DMS 273 (cell line): ENCODE results near the gene LINC00237.
A peak's percentile ranks its signal among the peaks of the same experiment; 100 is the strongest.

Experiments
- DNase-seq: peaks from one replicate; lab custom pipeline; 2025; ENCODE audit not compliant: unreplicated experiment; lab: John Stamatoyannopoulos, UW

Gene LINC00237

DNA sequence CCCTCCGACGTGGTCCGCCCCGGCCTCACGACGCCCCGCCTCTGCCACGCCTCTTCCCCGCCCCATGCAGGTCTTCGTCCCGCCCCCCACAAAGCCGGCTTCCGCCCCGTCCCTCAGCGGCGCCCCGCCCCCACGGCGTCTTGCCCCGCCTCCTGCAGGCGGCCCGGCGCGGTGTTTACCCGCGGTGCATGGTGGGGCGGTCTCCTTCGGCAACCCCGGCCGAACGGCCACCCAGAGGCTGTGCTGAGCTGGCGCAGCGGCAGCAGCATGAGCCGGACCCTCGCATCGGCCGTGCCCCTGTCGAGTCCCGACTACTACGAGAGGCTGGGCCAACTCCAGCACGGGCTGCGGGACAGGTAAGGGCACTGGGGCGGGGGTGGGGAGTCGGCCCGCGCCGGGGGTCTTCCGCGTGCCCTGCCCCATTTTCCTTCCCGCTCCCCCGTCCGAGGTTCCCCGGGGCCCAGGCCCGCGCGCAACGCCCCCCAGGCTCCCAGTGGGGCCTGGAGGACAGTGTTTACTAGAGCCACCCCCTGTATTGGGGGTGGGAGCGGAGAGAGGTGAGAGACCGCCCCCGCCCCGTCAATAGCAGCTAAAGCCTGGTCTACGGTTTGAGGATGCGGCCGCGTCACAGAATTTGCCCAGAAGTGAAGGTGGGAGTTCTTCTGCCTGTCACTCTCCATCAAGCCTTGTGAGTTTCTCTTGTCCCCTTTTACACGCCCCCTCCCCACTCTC is 19.9 kb upstream of the LINC00237 start, which contains the start of gene KIZ:
Gene KIZ, plus strand, starts transcription at position 234 of the 732 bp plus-strand sequence. Its CDS starts 34 bp downstream, at position 268.
- DNase-seq = peak; percentile 97

DNA sequence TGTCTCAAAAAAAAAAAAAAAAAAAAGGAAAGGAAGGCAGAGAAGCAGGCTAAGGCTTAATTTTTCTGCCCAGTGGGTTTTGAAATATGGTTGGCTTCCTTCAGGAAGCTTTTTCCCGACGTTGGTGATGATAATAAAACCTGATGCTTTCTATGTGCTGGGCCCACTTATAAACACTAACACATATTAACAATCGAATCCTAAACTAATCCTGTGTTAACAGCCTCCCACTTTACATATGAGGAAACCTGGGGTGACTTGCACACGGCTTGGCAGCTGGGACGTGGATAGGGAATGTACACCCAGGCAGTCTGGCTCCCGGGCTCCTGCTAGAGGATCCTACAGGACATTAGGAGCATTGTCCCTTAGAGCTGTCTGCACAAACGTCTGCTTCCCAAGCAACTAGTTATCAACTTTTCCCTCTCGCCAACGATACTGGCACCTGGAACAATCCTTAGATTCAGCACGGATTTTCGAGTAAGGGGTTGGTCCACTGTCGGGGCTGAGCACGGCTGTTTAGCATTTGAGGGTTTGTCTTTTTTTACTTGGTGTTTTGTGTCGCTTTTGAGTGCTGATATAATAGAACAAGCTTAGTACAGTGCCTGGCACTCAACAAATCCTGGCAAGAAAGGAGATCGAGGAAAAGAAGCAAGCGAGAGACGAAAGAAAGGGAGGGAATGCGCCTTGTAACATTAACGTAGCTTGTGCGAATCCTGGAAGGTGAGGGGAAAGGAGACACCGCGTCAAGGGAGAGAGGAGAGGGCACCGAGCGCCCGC is 19.1 kb upstream of the LINC00237 start:
- DNase-seq = peak; percentile 78

DNA sequence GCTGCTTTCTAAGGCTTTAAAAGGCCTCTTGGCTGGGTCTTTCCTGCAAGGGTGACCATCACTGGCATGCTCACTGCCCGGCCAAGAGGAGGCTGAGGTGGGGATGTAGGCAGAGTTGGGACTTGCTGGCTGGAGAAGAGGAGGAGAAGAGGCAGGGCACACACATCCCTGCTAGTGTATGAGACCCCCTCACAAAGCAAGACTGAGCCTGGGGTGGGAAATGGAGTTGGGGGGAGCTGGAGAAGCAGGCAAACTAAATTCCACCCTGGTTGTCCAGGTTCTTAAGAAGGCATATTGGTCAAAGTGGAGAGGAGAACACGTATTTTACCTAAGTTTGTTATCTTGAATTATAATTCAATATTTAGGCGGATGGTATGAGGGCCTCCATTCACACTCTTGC is 18.0 kb upstream of the LINC00237 start:
- no peak for DNase-seq

DNA sequence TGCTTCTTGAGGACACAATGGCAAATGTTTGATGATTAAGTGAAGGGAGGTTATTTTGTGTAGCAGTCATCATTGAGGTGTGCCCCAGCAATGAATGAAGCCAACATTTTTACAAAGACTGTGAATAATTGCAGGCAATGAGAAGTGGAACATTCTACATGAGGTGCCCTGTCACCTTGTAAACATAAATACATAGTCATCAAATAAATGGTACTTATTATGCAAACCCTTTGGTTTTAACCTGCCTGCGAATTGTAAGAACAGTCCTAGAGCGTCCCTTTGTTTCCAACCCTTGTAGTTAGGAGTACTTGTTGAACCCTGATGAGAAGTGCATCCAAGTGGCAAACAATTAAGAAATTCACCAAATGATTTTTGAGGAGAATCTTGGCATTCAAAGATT is 12.6 kb upstream of the LINC00237 start:
- DNase-seq = no peak

DNA sequence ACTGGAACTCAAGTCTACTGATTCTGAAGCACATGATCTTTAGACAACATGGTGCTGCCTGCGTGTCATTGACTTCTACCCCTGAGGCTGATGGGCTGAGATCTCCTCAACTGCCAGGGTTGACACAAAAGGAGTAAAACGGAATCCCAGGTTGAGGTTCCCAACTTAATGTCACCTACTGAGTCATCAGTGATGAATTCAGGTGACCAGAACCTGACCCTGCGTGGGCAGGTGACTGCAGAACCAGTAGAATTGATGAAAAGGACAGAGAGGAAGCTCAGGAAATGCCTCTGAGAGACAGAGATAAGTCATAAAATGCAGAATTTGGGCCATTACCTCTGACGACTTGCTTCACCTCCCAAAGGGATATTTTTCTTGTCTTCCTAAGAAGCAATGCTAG is 12.0 kb upstream of the LINC00237 start:
- no peak for DNase-seq

DNA sequence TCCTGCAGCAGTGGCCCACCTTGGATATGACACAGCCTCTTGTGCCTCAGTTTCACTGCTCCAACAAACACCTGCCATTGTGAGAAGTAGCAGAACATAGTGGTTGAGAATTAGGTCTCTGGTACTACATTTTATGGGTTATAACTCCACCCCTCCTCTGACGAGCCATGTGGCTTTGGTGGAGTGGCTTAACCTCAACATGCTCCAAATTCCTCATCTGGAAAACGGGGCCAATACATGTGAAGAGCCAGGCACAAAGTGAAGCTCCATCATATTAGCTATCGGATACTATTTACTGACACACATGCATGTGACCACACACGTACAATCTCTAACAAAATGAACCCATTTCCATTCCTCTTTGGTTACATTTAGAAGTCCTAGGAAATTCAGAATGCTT is 11.4 kb upstream of the LINC00237 start:
- DNase-seq = no peak

DNA sequence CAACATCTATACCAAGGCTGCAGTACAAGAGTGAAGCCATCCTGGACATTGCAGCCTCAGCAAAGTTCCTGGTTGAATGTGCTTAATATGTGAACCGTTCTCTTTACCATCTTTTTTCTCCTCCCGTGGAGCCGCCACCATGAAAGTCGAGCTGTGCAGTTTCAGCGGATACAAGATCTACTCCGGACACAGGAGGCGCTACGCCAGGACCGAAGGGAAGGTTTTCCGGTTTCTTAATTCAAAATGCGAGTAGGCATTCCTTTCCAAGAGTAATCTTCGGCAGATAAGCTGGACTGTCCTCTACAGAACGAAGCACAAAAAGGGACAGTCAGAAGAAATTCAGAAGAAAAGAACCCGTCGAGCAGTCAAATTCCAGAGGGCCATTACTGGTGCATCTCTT is 8.4 kb upstream of the LINC00237 start:
- no peak for DNase-seq

DNA sequence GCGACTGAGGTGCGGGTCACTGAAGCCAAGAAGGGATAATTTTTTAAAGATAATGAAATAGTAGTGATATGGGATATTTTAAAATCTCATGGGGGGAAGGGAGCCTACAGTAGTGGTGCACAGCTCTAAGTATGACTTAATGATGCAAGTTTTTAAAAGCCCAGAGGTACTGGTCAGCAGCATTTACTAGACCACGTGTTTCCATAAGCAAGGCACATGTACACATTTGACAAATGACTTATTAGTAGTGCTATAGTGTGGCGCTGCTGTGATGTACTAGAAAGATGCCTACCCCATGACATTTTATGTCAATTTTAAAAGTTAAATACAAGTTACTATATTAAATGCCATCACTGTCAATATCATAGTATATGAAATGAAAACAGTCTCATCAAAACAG is 7.5 kb upstream of the LINC00237 start:
- no peak for DNase-seq

DNA sequence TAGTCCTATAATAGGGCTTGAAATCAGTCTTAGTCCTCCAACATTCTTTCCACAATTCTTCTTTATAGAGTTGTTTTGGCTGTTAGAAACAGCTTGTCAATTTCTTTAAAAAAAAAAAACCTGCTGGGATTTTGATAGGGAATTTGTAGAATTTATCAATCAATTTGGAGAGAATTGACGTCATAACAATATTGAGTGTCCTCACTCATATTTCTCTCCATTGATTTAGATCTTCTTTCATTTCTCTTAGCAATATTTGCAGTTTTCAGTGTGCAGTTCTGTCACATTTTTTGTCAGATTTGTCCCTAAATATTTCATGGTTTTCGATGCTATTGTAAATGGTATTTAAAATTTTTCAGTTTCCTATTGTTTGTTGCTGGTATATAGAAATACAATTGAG is 5.3 kb upstream of the LINC00237 start:
- no peak for DNase-seq

DNA sequence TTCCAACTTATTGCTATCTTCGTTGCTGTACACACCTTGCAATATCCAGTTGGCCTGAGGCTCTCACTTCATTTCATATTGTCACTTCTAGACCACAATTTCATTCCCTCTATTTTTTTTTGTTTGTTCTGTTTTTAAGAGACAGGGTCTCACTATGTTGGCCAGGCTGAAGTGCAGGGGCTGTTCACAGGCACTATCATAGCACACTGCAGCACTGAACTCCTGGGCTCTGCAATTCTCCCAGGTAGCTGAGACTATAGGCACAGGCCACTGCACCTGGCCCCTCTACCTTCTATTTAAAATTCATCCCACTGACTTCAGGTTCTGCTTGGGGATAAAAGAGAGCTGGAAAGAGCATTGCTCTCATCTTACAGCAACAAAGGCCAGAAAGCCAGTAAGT is 4.7 kb upstream of the LINC00237 start:
- no peak for DNase-seq

DNA sequence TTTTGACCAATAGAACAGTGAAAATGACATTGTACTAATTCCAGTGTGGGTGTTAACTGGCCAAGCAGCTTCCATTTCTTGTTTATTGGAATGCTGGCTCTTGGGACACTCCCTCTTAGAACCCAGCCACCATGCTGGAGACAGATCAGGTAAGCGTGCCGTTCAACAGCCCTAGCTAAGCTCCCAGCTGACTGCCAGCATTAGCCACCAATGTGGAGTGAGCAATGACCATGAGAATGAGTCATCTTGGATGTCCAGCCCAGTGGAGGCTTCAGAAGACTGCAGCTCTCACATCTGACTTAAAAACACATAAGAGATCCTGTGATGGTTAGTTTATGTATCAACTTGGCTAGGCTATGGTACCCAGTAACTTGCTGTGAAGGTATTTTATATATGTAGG is 3.0 kb upstream of the LINC00237 start:
- DNase-seq = no peak

DNA sequence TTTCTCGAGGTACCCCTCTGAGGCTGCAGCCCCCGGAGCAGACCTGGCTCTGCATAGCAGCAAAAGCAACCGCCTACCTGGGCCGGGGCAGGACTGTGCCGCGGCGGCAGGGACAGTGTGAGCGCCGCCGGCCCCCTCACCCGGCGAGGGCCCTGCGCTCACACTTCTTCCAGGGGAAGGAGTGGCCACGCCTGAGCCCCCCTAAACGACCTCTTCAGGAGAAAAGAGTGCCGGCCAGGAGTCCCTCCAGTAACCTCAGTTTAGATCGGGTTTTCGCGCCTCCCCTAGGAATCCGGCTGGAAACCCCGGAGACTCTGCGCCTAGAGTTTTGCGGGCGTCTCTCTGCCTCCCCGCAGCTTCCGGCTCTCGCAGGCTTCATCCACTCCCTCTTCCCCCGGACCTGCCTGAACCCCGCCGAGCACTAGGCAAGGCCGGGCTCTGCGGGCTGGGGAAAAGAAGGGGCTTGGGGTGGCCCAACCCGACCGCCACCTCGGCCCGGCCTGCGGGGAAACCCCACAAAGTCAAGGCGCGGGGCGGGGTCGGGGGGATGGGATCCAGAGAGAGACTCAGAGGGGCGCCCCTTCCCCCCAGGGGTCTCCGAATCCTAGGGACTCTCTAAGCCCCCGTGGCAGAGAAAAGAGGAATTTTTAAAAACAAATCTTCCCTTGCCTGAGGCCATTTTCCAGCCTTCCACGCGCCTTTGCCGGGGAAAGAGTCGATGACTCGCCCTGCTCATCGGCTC is 558 bp downstream of the LINC00237 start:
- DNase-seq = no peak

DNA sequence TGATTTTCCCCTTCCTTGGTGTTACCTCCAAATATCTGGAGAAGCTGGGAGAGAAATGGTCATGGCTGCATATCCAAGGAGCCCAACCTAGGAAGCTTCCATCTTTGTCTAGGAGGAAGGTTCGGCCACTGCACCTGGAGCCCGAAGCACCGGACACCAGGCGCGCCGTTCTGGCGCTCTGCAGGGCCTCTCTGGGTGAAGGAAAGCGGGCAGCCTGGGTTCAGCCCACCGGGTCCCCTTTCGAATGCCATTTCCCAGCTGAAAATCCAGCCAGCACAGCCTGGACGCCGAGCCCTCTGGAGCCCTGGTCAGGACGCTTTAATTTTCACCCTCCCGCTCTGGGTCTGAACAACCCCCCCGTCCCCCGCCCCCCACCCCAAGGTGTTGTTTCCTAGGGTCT is 1.2 kb downstream of the LINC00237 start:
- DNase-seq = no peak

DNA sequence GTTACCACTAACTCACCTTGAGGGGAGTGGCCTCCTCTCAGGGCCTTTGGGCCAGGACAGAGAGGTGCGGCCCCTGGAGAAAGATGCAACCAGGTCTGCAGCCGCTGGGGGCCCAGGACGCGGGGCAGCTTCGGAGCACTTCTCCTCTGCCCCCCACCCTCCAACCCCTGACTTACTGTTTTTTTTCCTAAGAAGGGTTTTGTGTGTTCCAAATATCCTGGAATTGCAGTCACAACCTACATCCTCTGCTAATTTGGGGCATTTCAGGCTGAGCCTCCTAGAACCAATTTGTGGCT is 1.7 kb downstream of the LINC00237 start:
- no peak for DNase-seq

DNA sequence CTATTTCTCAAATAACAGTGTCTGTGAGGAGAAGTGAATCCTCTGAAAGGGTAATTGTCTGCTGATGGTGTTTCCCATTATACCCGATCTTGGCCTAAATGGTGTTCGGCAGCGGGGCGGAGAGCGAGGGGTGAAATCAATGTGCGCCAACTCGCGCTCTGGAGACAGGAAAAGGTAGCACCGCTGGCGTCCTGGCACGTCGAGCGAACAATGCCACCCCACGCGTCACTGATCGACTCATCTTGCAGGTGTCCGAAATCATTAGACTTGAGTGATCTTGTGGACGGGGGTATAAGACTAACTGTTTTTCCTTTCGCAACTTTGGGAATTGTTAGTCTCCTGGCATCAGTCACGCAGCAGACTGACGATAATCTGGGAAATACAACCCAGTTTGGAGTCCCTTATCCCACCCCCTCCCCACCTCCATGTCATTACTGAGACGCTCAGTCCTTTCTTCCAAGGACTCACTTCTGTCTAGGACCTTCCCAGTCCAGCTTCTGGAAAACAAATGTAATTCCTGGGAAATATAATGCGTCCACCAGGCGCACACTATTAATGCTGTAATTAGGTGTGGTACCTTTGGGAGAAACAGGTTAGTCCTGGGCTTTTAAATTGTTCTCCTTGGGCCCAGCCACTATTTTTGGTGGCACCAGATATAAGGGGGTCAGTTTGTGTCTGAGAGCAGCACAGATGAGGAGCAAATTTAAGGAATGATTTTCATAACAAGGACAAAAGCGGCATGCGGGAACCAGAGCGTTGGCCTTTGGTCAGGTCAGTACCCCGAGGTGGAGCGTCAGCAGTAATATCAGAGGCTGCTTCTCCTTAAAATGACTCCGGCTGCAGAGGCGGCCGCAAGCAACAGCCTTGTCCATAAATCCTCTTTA is 2.3 kb downstream of the LINC00237 start:
- no peak for DNase-seq

DNA sequence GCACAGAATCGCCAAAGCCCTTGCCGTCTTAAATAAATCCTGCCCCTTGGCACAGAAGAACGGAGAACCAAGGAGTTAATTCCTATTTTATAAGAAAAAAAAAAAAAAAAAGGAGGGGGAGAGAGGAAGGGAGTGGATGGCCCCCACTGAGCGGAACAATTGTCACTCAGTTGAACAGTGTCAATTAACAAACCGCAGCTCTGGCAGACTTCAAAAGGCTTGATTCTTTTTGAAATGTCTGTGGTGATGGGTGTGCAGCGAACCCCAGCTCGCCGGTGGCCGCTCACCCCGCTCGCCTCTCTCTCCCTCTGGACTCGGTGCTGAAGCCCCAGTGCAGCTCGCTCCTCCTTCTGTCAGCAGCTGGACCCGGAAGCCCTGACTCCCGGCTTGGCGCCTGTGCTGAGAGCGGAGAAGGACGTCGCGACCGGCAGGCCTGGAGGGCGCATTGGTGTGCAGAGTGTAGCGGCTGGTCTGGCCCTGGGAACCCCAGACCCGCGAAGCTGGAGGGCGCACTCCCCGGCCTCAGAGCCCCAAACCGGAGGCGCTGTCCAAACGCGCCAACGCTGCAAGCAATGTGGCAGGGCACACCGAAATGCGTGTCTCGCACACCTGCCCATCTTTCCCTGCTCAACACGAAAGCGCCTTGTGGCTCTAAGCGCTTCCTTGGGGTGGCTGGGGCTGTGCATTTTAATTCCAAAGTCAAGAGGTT is 3.4 kb downstream of the LINC00237 start:
- no peak for DNase-seq

DNA sequence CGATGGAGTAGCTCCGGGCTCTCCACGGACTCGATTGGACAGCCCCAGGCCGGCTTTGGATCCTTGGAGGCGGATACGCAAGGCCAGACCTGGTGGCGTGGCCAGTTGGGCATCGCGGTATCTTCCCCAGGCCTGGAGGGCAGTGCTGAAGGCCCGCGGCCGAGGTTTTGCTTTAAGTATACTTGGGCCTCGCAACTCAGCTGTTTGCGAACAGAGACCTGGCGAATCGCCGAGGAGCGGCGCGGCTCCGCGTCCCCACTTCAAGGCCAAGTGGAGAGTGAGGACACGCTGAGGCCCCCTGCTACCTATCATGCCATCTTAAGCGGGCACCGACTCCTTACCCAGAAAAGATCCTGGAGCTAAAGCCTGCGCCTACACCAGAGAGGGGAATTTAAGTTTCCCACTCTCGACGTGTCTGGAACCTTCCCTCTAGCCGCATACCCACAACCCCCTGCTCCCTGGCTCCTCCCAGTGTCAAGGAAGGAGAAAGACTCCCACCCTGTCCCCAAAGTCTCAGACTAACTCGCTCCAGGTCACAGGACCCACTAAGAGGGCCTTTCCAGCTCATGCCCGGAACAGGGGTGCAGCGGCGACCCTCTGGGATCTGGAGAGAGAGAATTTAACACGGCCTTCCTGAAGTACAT is 4.1 kb downstream of the LINC00237 start:
- no peak for DNase-seq

DNA sequence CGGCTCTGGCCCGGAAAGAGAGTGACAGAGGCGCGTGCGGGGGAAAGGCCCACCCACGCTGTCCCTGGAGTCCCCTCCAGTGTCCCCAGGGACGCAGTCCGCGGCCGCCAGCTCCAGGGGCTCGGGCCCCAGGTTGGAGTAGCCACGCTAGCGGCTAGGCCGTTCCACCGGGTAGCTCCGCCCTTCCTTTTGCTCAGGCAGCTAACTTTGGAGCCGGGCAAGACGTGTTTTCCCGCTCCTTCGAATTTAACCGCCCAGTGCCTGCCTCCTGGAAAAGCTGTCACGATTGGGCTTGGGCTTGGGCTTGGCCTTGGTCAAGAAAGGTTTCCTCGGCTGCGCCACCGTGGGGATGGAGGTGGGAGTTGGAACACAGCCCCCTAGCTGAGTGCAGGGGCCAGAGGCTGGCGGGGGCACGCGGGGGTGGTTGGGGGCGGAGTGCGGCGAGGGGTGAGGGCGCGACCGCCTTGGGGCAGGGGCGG is 4.7 kb downstream of the LINC00237 start:
- peak; percentile 38 for DNase-seq

DNA sequence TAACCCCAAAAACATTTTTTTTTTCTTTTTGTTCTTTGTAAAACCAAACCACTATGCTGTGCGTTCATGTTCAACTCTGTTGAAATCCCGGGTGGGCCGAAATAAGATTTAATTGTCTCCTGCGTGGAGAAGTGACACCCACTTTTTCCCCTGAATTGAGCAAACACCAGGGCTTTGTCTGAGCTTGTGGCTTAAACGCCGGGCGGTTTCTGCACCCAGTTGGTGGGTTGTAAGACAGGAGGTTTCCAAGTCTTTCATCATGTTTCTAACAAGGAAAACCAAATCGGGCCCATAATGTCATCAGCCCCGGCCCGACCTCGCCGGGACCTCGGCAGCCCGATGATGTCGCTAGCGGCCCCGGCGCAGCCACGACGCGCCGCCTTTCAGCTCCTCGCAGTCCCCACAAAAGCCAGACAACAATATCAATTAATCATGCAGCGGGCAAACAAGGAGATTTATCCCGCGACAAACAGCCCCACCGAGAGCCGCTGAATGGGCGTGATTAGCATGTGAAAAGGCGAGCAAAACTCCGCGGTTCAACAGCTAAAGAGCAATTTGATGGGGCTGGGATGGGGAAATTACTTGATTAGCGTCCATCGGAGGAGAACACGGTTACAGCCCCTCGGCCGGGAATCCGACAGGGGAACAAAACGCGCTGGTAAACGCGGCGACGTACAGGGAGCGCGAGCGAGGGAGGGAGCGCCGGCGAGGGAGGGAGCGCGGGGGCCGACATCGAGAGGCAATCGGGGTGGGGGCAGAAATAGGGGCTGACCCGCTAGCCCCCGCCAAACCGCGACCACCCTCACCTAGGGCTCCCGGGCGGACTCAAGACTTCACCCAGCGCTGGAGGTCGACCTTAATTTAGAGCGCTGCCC is 5.3 kb downstream of the LINC00237 start:
- DNase-seq = peak; percentile 67
